ENCODE measurements around the gene CA5A. TPM values are rescaled to one million over a fixed set of nuclear protein-coding genes. Genes with fewer than 3 reads are reported as not detected.

The CA5A gene
- total and polyA plus RNA-seq, 9 of the 15 experiments (the other 6 are each of a cell fraction or from before 2014, with no cell fraction given): not detected

DNA sequence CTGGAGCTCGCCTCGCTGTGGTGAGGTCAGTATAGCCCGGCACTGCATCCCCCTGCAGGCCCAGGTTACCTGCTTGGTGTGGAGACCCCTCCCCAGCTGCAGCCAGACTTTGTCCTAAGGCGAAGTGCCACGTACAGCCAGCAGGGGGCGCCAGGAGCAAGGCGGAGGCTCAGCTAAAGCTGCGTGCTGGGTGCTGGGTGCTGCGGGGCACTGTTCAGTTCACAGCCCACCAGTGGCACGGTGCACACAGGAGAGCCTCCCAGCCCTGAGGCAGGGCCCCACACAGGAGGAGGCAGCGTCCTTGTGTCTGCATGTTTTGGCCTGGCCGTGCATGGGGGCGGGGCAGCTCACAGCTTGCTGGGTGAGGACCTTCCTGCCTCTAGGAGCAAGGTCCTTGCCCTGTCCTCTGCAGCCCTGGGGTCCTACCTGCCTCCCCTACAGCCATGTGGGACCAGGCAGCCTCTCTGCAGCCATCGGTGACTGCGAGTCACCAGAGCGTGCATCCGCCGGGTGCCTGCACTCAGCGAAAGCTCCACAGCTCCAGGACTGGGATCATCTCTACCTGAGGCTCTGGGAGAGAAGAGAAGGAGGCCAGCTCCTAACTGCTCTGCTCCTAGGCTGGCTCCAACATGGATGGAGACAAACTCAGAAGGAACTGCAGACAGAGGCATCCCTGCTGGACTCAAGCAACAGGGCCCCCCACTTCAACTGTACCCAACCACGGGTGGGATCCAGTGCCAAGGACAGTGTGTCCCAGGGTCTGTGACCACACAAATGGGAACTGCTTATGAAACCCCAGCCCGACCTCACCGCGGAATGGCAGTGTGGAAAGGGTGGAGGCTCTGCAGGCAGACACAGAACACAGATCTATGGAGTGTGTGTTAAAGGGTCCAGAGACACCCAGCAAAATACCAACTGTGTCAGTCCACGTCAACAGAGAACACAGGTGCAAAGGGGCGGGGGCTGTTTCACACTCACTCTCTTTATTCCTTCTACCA, 86.0 kb downstream of the CA5A start (continued):
- TF ChIP-seq, protein P1, sequence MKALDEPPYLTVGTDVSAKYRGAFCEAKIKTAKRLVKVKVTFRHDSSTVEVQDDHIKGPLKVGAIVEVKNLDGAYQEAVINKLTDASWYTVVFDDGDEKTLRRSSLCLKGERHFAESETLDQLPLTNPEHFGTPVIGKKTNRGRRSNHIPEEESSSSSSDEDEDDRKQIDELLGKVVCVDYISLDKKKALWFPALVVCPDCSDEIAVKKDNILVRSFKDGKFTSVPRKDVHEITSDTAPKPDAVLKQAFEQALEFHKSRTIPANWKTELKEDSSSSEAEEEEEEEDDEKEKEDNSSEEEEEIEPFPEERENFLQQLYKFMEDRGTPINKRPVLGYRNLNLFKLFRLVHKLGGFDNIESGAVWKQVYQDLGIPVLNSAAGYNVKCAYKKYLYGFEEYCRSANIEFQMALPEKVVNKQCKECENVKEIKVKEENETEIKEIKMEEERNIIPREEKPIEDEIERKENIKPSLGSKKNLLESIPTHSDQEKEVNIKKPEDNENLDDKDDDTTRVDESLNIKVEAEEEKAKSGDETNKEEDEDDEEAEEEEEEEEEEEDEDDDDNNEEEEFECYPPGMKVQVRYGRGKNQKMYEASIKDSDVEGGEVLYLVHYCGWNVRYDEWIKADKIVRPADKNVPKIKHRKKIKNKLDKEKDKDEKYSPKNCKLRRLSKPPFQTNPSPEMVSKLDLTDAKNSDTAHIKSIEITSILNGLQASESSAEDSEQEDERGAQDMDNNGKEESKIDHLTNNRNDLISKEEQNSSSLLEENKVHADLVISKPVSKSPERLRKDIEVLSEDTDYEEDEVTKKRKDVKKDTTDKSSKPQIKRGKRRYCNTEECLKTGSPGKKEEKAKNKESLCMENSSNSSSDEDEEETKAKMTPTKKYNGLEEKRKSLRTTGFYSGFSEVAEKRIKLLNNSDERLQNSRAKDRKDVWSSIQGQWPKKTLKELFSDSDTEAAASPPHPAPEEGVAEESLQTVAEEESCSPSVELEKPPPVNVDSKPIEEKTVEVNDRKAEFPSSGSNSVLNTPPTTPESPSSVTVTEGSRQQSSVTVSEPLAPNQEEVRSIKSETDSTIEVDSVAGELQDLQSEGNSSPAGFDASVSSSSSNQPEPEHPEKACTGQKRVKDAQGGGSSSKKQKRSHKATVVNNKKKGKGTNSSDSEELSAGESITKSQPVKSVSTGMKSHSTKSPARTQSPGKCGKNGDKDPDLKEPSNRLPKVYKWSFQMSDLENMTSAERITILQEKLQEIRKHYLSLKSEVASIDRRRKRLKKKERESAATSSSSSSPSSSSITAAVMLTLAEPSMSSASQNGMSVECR (CRISPR knock-in tag; IDR thresholded peaks at IDR 0.05): peak; percentile 59; the same call in 1 of the 2 replicates
- TF ChIP-seq MTF1 (CRISPR knock-in tag; IDR thresholded peaks at IDR 0.05; ENCODE audit: borderline replicate concordance) (no peak), HDAC8 (tag; IDR thresholded peaks at IDR 0.05) (no peak), SOX6 (IDR thresholded peaks at IDR 0.05) (0 out of 2 replicates have a peak, but pooled peaks have one; percentile 19), ZNF253 (CRISPR knock-in tag; conservative IDR thresholded peaks at IDR 0.05) (no peak), RFX7 (CRISPR knock-in tag; IDR thresholded peaks at IDR 0.05) (no peak), HMGN3 (IDR thresholded peaks at IDR 0.05; ENCODE audit: borderline replicate concordance, extremely low read depth, insufficient read length, low read depth, low read length) (no peak), TAF15 (IDR thresholded peaks at IDR 0.05; ENCODE audit: low read depth, low read length) (no peak), FOXK2 (conservative IDR thresholded peaks at IDR 0.05 in 1 of 2, IDR thresholded peaks at IDR 0.05 in 1 of 2; ENCODE audit: low read depth in 2 of 2) (no peak), ZNF583 (CRISPR knock-in tag; IDR thresholded peaks at IDR 0.05) (no peak), ZNF408 (CRISPR knock-in tag; IDR thresholded peaks at IDR 0.05; ENCODE audit: low read depth) (no peak)
- TF ChIP-seq, protein P2, sequence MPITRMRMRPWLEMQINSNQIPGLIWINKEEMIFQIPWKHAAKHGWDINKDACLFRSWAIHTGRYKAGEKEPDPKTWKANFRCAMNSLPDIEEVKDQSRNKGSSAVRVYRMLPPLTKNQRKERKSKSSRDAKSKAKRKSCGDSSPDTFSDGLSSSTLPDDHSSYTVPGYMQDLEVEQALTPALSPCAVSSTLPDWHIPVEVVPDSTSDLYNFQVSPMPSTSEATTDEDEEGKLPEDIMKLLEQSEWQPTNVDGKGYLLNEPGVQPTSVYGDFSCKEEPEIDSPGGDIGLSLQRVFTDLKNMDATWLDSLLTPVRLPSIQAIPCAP (CRISPR knock-in tag; IDR thresholded peaks at IDR 0.05; ENCODE audit: borderline replicate concordance): no peak
- TF ChIP-seq, protein P3, sequence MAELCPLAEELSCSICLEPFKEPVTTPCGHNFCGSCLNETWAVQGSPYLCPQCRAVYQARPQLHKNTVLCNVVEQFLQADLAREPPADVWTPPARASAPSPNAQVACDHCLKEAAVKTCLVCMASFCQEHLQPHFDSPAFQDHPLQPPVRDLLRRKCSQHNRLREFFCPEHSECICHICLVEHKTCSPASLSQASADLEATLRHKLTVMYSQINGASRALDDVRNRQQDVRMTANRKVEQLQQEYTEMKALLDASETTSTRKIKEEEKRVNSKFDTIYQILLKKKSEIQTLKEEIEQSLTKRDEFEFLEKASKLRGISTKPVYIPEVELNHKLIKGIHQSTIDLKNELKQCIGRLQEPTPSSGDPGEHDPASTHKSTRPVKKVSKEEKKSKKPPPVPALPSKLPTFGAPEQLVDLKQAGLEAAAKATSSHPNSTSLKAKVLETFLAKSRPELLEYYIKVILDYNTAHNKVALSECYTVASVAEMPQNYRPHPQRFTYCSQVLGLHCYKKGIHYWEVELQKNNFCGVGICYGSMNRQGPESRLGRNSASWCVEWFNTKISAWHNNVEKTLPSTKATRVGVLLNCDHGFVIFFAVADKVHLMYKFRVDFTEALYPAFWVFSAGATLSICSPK (IDR thresholded peaks at IDR 0.05; ENCODE audit: borderline replicate concordance): no peak
- TF ChIP-seq, protein P4, sequence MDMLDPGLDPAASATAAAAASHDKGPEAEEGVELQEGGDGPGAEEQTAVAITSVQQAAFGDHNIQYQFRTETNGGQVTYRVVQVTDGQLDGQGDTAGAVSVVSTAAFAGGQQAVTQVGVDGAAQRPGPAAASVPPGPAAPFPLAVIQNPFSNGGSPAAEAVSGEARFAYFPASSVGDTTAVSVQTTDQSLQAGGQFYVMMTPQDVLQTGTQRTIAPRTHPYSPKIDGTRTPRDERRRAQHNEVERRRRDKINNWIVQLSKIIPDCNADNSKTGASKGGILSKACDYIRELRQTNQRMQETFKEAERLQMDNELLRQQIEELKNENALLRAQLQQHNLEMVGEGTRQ (CRISPR knock-in tag; IDR thresholded peaks at IDR 0.05): no peak

All from K562 (cell line).